ENCODE data around the gene NABP1. TPM values are rescaled to one million over a fixed set of nuclear protein-coding genes. Genes with fewer than 3 reads are reported as not detected.

Gene NABP1
- total RNA-seq, 1 experiment from 2014 or later = 3.2 TPM

DNA sequence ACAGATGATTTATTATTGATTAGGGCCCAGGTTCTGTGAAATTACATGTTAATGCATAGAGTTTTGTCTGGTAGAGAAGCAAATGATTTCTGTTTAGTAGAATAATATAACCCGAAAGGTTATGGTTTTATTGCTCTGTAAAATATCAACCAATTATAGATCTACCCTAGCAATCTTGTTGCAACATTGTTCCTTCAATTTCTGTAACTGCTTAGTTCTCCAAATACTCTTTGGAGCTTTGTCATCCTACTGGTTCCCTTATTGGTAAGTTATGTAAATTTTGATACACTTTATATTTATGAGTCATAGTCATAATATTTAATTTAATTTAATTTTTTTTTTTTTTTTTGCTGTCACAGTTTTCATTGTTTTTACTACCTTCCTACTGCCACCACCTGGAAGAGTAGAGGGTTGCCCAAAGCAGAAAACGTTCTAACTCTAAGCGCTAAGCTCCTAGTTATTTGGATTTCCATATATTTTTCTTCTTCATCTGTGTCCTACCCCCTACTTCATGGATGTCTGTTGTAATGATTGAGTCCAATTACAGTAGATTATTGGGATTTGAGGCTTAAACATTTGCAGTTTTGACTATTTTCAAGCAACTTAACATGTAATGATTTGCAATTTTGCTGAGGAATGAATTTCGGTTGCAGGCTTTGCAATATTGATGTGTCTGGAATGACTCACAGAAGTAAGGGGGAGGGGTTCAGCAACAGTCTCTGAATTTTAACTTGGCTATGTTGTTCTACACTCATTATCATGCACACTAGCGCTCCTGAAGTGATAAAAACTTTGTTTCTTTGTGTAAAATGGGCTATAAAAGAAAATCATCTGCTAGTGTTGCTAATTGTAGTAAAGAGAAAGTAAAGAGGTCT, 51.1 kb downstream of the NABP1 start:
- Histone ChIP-seq H4K8ac (replicated peaks; ENCODE audit: insufficient read length, low read depth, low read length) (no peak overlapping the region), H3K79me2 (ENCODE audit: insufficient read depth, low read length) (no peaks in the 10 kb centered on the region), H3K27me3 (ENCODE audit: insufficient read depth, low read length) (no peaks in the 10 kb centered on the region), H2BK120ac (ENCODE audit: low read depth, low read length, poor library complexity, severe bottlenecking) (no peak overlapping the region), H2BK20ac (ENCODE audit: low read depth, low read length, poor library complexity, severe bottlenecking) (no peak overlapping the region), H2BK5ac (ENCODE audit: insufficient read length, low read length) (no peak overlapping the region), H3K9me3 (ENCODE audit: control insufficient read depth, low read depth, low read length) (no peaks in the 10 kb centered on the region), H4K5ac (ENCODE audit: insufficient read length, low read depth, low read length) (no peak overlapping the region), H3K4me2 (ENCODE audit: insufficient read depth, insufficient read length, low read length) (no peak overlapping the region), H2AK5ac (ENCODE audit: insufficient read length, low read length) (no peak overlapping the region), H3K4me1 (ENCODE audit: insufficient read depth, low read length) (no peaks in the 10 kb centered on the region), H3K4ac (ENCODE audit: low read depth, low read length) (no peak overlapping the region), H3K23me2 (ENCODE audit: insufficient read length, low read depth, low read length, poor library complexity, severe bottlenecking) (no peaks in the 10 kb centered on the region), H3K79me1 (ENCODE audit: insufficient read depth, low read depth, low read length, poor library complexity, severe bottlenecking) (no peaks in the 10 kb centered on the region), H3K27ac (ENCODE audit: insufficient read length, low read depth, low read length) (no peak overlapping the region), H3T11ph (ENCODE audit: low read length) (no peak overlapping the region), H4K91ac (ENCODE audit: insufficient read length, low read depth, low read length) (no peak overlapping the region), H3K23ac (ENCODE audit: insufficient read length, low read depth, low read length) (no peak overlapping the region), H3K18ac (ENCODE audit: insufficient read length, low read depth, low read length) (no peak overlapping the region), H4K20me1 (ENCODE audit: control insufficient read depth, insufficient read depth, insufficient read length) (no peaks in the 10 kb centered on the region), H3K56ac (ENCODE audit: insufficient read length, low read depth, low read length) (no peak overlapping the region), H2BK12ac (ENCODE audit: insufficient read length, low read depth, low read length) (no peak overlapping the region), H2AFZ (ENCODE audit: low read length) (no peak overlapping the region), H3K14ac (ENCODE audit: insufficient read depth, low read length) (no peak overlapping the region), H3K9ac (ENCODE audit: extremely low read depth, insufficient read length, low read length) (no peak overlapping the region), H2BK15ac (ENCODE audit: low read depth, low read length) (no peak overlapping the region)
- peak; percentile 47; the same call in 2 of the 3 replicates for TF ChIP-seq CTCF (conservative IDR thresholded peaks at IDR 0.05)
- no peaks in the 10 kb centered on the region for H3K36me3 Mint-ChIP-seq (ENCODE audit: insufficient read depth in 1 of 3, low read depth in 3 of 3)
- H3K4me3 Mint-ChIP-seq = no peak overlapping the region
- no peaks in the 10 kb centered on the region for H3K4me1 Mint-ChIP-seq
- no peak overlapping the region for H3K27ac Mint-ChIP-seq
- WGBS (ENCODE audit: extremely low coverage, insufficient read length, low lambda C conversion rate) = no CpG with 5 or more reads among the region's 5 CpGs
- no peaks in the 10 kb centered on the region for H3K27me3 Mint-ChIP-seq (ENCODE audit: low read depth)
- H3K9me3 Mint-ChIP-seq = no peaks in the 10 kb centered on the region
- no peak for DNase-seq

Measured in H9 (cell line).